ENCODE results near the gene SLITRK5.

- TF ChIP-seq CTCF (conservative IDR thresholded peaks at IDR 0.05; ENCODE audit: low read depth in 2 of 2) = no peak
- no peak for TF ChIP-seq EZH2phosphoT487 (IDR thresholded peaks at IDR 0.05; ENCODE audit: unreplicated experiment)
- TF ChIP-seq POLR2AphosphoS5 (IDR thresholded peaks at IDR 0.05; ENCODE audit: low read depth) = no peak
- no peak for TF ChIP-seq ZNF114 (CRISPR knock-in tag; IDR thresholded peaks at IDR 0.05)
- TF ChIP-seq NANOG (IDR thresholded peaks at IDR 0.05; ENCODE audit: borderline replicate concordance) = no peak
- TF ChIP-seq ZNF331 (CRISPR knock-in tag; IDR thresholded peaks at IDR 0.05; ENCODE audit: low read depth) = no peak
- TF ChIP-seq EZH2 (IDR thresholded peaks at IDR 0.05; ENCODE audit: low read depth, unreplicated experiment) = no peak
- TF ChIP-seq REST (IDR thresholded peaks at IDR 0.05; ENCODE audit: unreplicated experiment) = no peak
- no peak for TF ChIP-seq CREB1 (CRISPR knock-in tag; IDR thresholded peaks at IDR 0.05; ENCODE audit: low read depth)
- TF ChIP-seq JUNB (IDR thresholded peaks at IDR 0.05; ENCODE audit: unreplicated experiment) = no peak
- TF ChIP-seq ETS1 (IDR thresholded peaks at IDR 0.05) = no peak
Observed at GRCh38 chr13:87656306-87656705, 14.9 kb upstream of the SLITRK5 start.

Data from GM23338 (cell line).